SW480 (cell line): ENCODE data around the gene PAQR4.

Experiments used
- DNase-seq: peaks from one replicate; pipeline ENCODE4 v3.0.0-alpha.2; 2016; ENCODE audit warnings: low spot score

The PAQR4 gene

DNA sequence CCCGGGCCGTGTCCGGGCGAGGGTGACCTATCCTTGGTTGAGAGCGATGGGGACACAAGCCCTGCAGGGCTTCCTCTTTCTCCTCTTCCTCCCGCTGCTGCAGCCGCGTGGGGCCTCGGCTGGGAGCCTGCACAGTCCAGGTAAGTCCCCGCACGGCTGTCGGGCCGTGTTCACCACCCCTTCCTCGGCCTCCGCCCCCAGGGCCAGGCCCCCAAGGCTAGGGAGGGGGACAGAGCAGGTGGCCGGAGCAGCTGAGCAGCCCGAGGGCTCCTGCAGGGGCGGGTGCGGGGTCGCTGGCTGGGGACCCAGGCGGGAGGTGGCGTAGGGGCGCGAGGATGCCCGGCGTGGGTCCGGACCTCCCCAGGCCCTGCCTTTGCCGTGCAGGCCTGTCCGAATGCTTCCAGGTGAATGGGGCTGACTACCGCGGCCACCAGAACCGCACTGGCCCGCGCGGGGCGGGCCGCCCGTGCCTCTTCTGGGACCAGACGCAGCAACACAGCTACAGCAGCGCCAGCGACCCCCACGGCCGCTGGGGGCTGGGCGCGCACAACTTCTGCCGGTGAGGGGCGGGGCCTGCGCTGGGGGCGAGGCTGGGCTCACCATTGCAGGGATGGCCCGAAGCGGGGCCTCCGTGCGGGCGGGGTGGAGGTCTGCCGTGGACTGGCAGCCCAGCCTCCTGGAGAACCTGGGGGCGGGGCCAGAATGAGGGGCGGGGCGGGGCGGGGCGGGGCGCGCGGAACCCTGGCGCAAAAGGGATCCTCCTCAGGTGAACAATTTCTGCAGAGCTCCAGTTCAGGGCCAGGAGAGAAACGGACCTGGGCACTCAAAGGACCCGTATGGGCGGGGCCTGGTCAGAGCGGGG is 4.4 kb upstream of the PAQR4 start:
- peak; percentile 83 for DNase-seq

- DNase-seq, result no peak
Observed at GRCh38 chr16:2966043-2966807, 2.9 kb upstream of the PAQR4 start.

DNA sequence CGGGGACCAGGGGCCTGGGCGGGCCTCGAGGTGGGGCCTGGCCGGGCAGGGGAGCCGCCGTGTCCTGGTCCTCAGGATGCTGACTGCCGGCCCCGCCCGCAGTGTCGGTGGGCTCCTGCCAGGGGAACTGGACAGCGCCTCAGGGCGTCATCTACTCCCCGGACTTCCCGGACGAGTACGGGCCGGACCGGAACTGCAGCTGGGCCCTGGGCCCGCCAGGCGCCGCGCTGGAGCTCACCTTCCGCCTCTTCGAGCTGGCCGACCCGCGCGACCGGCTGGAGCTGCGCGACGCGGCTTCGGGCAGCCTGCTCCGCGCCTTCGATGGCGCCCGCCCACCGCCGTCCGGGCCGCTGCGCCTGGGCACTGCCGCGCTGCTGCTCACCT is 2.3 kb upstream of the PAQR4 start:
- no peak for DNase-seq

GRCh38 chr16:2967211-2967631 is 1.9 kb upstream of the PAQR4 start:
- no peak for DNase-seq

- DNase-seq, result no peak
Observed at GRCh38 chr16:2967721-2968161, 1.4 kb upstream of the PAQR4 start.

- peak; percentile 89 for DNase-seq
Observed at GRCh38 chr16:2968368-2968737, 795 bp upstream of the PAQR4 start.

DNA sequence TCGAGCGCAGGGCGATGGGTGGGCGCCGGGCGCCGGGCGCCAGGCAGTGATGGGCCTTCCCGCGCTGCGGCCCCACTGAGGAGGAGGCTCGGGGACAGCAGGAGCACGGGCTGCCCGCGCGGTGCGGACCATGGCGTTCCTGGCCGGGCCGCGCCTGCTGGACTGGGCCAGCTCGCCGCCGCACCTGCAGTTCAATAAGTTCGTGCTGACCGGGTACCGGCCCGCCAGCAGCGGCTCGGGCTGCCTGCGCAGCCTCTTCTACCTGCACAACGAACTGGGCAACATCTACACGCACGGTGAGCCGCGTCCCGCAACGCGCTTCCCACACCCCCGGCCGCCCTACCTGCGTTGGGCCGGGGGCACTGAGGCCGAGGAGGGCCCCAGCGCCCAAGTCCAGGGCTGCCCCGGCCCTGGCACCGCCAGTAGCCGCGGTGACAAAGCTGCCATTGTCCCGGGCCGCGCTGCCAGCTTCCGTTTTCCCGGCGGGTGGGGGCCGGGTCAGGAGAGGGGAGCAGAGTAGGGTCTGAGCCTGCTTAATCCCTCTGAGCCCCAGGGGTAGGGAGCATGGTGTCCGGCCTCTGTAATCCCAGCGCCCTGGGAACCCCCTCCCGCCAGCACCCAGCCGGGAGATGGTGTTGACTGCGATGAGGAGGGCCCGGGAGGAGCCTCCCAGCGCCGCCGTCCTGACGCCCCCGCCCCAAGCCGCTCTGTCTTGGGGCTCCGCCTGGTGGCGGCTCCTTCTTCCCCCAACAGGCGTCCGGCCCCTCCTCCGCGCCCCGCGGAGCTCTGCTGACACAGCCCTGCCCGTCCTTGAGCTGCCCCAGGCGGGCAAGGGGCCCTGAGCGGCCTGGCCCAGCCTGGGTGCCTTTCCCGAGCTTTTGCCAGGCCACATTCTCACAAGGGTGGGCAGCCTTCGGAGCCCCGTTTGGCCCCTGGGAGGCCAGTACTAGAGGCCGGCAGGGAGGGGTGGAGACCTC is 685 bp downstream of the PAQR4 start:
- DNase-seq, result peak; percentile 78

DNA sequence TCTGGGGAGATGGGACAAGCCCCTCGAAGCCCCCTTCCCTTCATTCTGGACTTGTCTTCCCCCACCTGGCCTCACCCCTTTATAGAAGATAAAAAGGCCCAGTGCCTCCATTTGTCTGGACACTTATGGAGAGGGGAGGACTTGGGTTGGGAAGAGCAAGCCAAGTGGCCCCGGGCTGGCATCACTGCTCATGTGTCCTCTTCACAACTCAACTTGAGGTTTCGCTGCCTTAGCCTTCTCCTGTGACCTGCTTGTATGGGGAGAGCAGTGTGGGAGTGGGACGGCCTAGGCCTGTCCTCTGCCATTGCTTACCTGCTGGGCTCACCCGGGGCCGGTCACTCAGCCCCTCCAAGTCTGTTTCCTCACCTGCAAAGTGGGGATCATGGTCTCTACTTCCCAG is 1.4 kb downstream of the PAQR4 start:
- no peak for DNase-seq

DNA sequence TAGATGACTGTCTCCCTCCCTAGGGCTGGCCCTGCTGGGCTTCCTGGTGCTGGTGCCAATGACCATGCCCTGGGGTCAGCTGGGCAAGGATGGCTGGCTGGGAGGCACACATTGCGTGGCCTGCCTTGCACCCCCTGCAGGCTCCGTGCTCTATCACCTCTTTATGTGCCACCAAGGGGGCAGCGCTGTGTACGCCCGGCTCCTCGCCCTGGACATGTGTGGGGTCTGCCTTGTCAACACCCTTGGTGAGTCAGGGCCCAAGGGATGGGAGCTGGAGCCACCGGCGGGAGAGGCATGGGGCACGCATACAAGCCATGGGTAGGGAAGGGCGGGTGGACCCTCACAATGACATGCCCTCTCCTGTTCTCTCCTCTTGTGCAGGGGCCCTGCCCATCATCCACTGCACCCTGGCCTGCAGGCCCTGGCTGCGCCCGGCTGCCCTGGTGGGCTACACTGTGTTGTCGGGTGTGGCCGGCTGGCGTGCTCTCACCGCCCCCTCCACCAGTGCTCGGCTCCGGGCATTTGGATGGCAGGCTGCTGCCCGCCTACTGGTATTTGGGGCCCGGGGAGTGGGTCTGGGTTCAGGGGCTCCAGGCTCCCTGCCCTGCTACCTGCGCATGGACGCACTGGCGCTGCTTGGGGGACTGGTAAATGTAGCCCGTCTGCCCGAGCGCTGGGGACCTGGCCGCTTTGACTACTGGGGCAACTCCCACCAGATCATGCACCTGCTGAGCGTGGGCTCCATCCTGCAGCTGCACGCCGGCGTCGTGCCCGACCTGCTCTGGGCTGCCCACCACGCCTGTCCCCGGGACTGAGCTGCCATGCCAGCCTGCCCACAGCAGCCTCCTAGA is 2.2 kb downstream of the PAQR4 start:
- no peak for DNase-seq

GRCh38 chr16:2971985-2972784 is 3.0 kb downstream of the PAQR4 start:
- DNase-seq, result no peak

GRCh38 chr16:2973093-2973492 is 3.9 kb downstream of the PAQR4 start:
- DNase-seq, result no peak

- no peak for DNase-seq
Observed at GRCh38 chr16:2973605-2974318, 4.6 kb downstream of the PAQR4 start.

DNA sequence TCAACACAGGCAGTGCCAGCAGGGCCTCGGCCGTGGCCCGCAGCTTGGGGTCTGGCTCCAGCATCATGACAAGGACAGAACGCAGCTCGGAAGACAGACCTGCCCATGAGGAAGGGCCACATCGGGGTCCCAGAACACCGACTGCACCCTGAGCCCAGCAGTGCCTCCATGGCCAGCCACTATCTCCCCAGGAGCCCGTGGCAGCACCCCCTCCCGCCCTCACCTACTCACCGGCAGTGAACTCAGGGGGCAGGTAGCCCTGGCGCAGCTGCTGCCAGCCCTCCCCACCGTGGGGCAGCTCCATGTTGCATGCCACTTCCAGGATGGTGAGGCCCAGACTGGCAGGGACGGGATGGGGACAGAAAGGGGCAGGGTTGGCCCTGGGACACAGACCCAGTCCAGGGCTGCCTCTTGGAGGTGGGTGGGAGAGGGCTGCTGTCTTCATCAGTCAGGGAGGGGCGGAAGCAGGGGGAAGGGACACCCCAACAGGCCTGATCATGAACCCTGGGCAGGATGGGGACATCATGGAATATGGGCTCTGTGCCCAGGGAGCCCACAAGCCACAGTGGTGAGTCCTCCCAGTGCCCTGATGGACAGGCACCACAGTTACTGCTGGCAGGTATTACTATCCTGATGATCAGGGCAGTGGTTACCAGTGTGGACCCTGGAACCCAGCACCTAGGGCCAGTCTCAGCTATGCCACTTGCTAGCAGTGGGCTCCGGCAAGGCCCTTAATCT is 5.3 kb downstream of the PAQR4 start:
- DNase-seq, result no peak

DNA sequence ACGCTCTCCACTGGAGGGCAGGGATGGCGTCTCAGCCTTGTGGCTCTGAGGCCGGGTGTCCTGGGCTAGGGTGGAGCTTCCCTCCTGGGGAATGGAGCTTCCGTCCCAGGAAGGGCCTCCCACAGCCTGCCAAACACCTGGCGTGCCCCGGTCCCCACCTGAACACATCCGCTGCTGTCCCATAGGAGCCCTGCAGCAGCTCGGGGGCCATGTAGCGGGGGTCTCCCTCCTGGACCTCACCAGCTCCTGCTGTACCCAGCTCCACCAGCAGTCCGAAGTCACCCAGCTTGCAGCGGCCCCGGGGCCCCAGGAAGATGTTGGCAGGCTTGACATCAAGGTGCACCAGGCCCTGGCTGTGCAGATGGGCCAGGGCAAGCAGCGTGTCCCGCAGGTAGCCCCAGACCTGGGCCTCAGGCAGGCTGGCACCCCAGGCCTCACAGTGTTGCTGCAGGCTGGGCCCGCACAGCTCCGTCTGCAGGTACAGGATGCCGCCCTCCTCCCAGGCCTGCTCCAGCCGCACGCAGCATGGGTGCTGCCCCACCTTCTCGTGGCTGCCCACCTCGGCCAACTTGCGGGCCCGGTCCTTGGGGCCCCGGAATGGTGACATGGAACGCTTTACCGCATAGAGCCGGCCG is 6.1 kb downstream of the PAQR4 start:
- no peak for DNase-seq

GRCh38 chr16:2976201-2976600 is 7.1 kb downstream of the PAQR4 start:
- DNase-seq, result no peak

- no peak for DNase-seq
Observed at GRCh38 chr16:2976673-2977072, 7.5 kb downstream of the PAQR4 start.

- DNase-seq, result no peak
Observed at GRCh38 chr16:2977440-2977839, 8.3 kb downstream of the PAQR4 start.

DNA sequence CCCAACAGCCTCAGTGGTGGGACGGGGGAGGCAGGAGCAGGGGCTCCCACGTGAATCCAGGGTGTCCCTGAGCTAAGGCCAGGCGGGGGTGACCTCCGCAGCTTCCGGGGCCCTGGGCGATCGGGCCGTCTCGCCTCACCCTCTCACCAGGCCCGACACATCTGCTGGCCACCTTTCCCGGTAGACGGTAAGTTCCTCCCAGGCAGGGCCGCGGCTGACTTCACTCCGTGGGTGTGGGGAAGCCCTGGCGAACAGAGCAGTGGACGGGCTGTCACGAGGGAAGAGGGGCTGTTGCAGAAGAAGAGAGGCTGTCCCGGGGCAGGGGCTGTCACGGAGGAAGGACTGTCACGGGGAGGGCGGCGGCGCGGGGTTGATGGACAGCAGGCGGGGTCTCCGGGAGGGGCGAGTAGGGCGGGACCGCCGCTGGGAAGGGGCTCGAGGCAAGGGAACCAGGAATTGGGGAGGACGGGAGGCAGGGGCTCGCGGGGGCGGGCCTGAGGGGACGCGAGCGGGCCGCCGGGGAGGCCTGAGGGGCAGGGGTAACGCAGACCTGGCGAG is 10.6 kb downstream of the PAQR4 start:
- DNase-seq, result no peak
